ENCODE measurements around the gene CCDC170.

The CCDC170 gene

DNA sequence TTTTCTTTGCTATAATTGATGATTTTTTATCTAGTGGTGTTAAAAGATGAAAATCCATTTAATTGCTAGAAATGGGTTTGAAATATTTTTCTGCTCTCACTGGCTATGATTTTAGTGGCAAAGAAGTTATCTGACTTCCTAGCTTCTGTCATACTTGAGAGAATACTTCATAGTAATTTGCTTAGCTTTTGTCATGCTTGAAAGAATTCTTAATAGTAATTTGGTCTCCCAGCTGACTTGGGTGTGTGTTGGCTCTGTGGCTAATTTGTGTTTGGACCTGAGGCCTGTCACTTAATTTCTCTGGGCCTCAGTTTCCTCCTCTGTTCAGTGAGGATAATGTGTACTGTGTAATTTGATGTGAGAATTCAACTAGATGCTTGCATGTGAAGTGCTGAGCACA, 29.1 kb upstream of the CCDC170 start:
- Histone ChIP-seq H2AFZ (ENCODE audit: low read length, unreplicated experiment) (no peak overlapping the region), H3K27me3 (ENCODE audit: insufficient read depth, low read length) (no peaks in the 10 kb centered on the region), H3K27ac (ENCODE audit: low read depth, low read length) (no peak overlapping the region), H3K4me1 (ENCODE audit: control insufficient read depth, insufficient read depth, low read length, unreplicated experiment) (no peaks in the 10 kb centered on the region), H3K4me3 (ENCODE audit: low read depth, low read length) (no peak overlapping the region), H3K79me2 (ENCODE audit: control insufficient read depth, insufficient read depth, low read length, unreplicated experiment) (no peaks in the 10 kb centered on the region), H3K36me3 (ENCODE audit: insufficient read depth, low read length) (peaks cover 15% of the 10 kb centered on the region)

DNA sequence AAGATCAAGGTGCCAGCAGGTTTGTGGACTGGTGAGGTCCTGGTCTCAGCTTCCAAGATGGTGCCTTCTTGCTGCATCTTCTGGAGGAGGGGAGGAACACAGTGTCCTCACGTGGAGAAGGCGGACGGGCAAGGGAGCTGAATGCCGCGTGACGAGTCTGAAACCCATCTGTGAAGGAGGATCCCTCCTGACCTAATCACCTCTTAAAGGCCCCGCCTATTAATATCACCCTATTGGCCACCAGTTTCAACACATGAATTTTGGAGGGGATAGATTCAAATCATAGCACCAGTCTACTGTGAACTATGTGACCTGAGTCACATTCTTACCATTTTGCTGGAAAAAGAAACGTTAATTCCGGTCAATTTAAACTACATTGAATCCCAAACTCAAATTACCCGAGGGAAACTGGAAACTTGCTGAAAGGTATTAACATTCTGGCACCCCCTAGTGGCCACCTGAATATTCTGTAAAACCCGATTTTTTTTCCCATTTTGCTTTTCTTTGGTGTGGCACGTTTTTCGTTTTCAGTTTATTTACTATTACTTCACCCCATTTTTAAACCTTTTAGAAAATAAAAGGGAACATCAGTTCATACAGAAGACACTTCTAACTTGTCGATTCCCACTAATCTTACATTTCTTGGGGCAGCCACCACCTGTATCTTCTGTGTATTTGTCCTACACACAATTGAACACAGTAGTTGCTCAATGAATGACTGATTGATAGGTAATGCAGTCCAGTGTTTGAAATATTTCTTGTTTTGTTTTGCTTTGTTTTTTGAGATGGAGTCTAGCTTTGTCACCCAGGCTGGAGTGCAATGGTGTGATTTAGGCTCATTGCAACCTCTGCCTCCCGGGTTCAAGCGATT, 17.9 kb upstream of the CCDC170 start:
- Histone ChIP-seq H3K4me1 (ENCODE audit: control insufficient read depth, insufficient read depth, low read length, unreplicated experiment) (no peaks in the 10 kb centered on the region), H3K79me2 (ENCODE audit: control insufficient read depth, insufficient read depth, low read length, unreplicated experiment) (no peaks in the 10 kb centered on the region), H3K27ac (ENCODE audit: low read depth, low read length) (no peak overlapping the region), H3K4me3 (ENCODE audit: low read depth, low read length) (peak overlapping the region; percentile 34; the same call in 1 of the 2 replicates), H3K36me3 (ENCODE audit: insufficient read depth, low read length) (no peaks in the 10 kb centered on the region), H3K27me3 (ENCODE audit: insufficient read depth, low read length) (no peaks in the 10 kb centered on the region), H2AFZ (ENCODE audit: low read length, unreplicated experiment) (peak overlapping the region; percentile 92)

DNA sequence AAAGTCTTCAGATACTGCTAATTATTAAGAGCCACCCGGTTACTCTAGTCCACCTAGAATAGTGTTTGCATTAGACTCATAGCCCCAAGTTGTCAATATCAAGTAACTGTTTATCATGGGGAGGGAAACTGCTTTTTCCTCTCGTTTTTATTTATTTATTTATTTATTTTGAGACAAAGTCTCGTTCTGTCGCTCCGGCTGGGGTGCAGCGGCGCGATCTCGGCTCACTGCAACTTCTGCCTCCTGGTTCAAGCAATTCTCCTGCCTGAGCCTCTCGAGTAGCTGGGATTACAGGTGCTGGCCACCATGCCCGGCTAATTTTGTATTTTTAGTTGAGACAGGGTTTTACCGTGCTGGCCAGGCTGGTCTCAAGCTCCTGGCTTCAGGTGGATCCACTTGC, 16.1 kb upstream of the CCDC170 start:
- H3K4me3 ChIP-seq (ENCODE audit: low read depth, low read length): no peak overlapping the region
- H3K4me1 ChIP-seq (ENCODE audit: control insufficient read depth, insufficient read depth, low read length, unreplicated experiment): peaks cover 10% of the 10 kb centered on the region
- H3K79me2 ChIP-seq (ENCODE audit: control insufficient read depth, insufficient read depth, low read length, unreplicated experiment): no peaks in the 10 kb centered on the region
- no peak overlapping the region for H2AFZ ChIP-seq (ENCODE audit: low read length, unreplicated experiment)
- no peaks in the 10 kb centered on the region for H3K27me3 ChIP-seq (ENCODE audit: insufficient read depth, low read length)
- H3K27ac ChIP-seq (ENCODE audit: low read depth, low read length): no peak overlapping the region
- no peaks in the 10 kb centered on the region for H3K36me3 ChIP-seq (ENCODE audit: insufficient read depth, low read length)

DNA sequence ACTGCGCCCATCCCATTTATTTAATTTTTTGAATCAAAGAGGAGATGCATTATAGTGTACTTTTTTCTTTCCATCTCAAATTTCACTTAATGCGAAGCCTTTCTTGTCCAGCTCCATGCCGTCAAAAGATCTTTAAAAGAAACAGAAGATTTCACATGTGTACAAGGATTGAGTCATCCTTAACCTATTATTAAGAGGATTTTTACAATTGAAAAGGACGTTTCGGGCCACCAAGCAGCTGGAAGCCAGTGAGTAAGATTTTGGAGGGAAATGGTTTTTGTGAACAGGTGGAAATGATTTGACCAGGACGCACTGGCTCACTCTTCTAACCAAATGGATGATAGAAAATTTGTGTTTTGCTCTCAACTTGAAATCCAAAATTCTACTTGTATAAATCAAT, 15.1 kb upstream of the CCDC170 start:
- no peaks in the 10 kb centered on the region for H3K36me3 ChIP-seq (ENCODE audit: insufficient read depth, low read length)
- H3K27ac ChIP-seq (ENCODE audit: low read depth, low read length): no peak overlapping the region
- H3K27me3 ChIP-seq (ENCODE audit: insufficient read depth, low read length): no peaks in the 10 kb centered on the region
- no peaks in the 10 kb centered on the region for H3K79me2 ChIP-seq (ENCODE audit: control insufficient read depth, insufficient read depth, low read length, unreplicated experiment)
- H2AFZ ChIP-seq (ENCODE audit: low read length, unreplicated experiment): no peak overlapping the region
- H3K4me1 ChIP-seq (ENCODE audit: control insufficient read depth, insufficient read depth, low read length, unreplicated experiment): peaks cover 10% of the 10 kb centered on the region
- no peak overlapping the region for H3K4me3 ChIP-seq (ENCODE audit: low read depth, low read length)

DNA sequence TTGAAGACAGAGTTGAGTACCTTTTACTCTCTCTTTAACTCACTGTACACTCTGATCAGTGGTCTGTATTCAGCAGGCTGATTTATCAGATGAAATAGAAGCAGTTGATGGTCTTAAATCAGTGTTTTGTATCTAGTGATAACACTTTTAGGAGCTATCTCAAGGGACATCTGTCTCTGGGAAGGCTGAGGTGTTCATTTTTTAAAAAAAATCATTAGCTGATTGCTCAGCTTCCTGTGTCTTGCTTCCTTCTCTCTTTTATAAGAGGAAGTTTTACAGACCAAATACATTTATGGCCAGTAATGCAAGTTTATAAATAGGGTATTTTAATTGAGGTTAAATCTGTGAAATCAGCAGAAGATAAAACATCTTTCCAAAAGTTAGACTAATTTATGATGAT, 12.0 kb upstream of the CCDC170 start:
- no peaks in the 10 kb centered on the region for H3K79me2 ChIP-seq (ENCODE audit: control insufficient read depth, insufficient read depth, low read length, unreplicated experiment)
- peak overlapping the region; percentile 36 for H3K27ac ChIP-seq (ENCODE audit: low read depth, low read length)
- peak overlapping the region; percentile 83 for H2AFZ ChIP-seq (ENCODE audit: low read length, unreplicated experiment)
- no peaks in the 10 kb centered on the region for H3K27me3 ChIP-seq (ENCODE audit: insufficient read depth, low read length)
- no peaks in the 10 kb centered on the region for H3K36me3 ChIP-seq (ENCODE audit: insufficient read depth, low read length)
- H3K4me3 ChIP-seq (ENCODE audit: low read depth, low read length): no peak overlapping the region; the same call in 1 of the 2 replicates
- peaks cover 10% of the 10 kb centered on the region for H3K4me1 ChIP-seq (ENCODE audit: control insufficient read depth, insufficient read depth, low read length, unreplicated experiment)

DNA sequence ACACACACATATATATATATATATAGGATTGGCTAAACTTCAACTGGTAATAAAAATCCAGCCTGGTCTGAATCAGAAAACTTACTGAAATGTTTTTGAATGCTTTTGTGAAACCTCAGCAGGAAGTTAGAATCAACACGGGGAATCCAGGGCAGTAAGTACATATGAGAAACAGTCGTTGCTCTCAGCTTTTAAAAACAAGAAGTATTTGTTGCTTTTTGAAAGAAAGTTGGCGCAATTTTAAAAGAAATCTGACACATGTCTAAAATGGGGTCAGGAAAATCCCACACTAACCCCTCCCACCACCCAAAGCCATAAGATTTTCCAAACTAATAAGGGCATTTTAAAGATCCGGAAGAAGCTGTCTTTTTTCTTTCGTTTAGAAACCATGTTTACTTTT, 11.5 kb upstream of the CCDC170 start:
- H3K27me3 ChIP-seq (ENCODE audit: insufficient read depth, low read length): no peaks in the 10 kb centered on the region
- H3K27ac ChIP-seq (ENCODE audit: low read depth, low read length): peak overlapping the region; percentile 37
- no peaks in the 10 kb centered on the region for H3K36me3 ChIP-seq (ENCODE audit: insufficient read depth, low read length)
- peaks cover 10% of the 10 kb centered on the region for H3K4me1 ChIP-seq (ENCODE audit: control insufficient read depth, insufficient read depth, low read length, unreplicated experiment)
- no peaks in the 10 kb centered on the region for H3K79me2 ChIP-seq (ENCODE audit: control insufficient read depth, insufficient read depth, low read length, unreplicated experiment)
- peak overlapping the region; percentile 61 for H3K4me3 ChIP-seq (ENCODE audit: low read depth, low read length)
- H2AFZ ChIP-seq (ENCODE audit: low read length, unreplicated experiment): peak overlapping the region; percentile 94

DNA sequence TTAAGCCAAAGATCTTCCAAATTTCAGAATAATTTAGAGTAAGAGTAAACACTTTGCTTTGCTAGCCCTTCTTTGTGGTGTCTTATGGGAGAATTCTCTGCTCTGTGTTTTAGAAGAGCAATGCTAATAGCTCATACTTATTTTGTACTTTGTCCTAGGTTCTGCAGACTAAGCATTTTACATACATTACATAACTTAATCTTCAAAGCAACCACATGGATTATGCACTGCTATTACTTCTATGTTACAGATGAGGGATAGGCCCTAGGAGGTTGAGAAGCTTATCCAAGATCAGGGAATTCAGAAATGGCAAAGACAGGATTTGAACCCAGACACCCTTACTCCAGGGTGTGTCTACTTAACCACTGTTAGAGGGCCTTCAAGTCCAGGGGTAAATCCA, 9.8 kb upstream of the CCDC170 start:
- Histone ChIP-seq H3K27ac (ENCODE audit: low read depth, low read length) (no peak overlapping the region), H3K27me3 (ENCODE audit: insufficient read depth, low read length) (no peaks in the 10 kb centered on the region), H3K4me3 (ENCODE audit: low read depth, low read length) (no peak overlapping the region), H3K4me1 (ENCODE audit: control insufficient read depth, insufficient read depth, low read length, unreplicated experiment) (peaks cover 10% of the 10 kb centered on the region), H3K79me2 (ENCODE audit: control insufficient read depth, insufficient read depth, low read length, unreplicated experiment) (no peaks in the 10 kb centered on the region), H2AFZ (ENCODE audit: low read length, unreplicated experiment) (no peak overlapping the region), H3K36me3 (ENCODE audit: insufficient read depth, low read length) (no peaks in the 10 kb centered on the region)

DNA sequence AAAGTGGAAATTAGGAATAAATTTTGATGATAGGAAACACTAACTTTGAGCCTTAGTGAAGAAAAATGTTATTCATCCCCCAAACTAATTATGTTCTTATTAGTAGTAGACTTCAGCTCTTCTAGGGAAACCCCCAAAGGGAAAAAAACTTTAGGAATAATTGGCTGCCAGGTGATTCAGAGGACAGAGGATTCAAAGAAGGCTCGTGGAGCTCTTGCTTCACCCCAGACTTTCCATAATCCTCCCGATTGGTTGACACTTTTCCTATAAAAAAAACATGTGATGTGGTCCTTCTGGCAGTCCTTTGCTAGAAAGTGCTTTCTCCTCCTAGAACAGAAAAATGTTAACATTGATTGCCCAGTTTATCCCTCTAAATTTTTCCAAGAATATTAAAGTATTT, 5.6 kb upstream of the CCDC170 start:
- Histone ChIP-seq H3K27ac (ENCODE audit: low read depth, low read length) (no peak overlapping the region), H3K4me1 (ENCODE audit: control insufficient read depth, insufficient read depth, low read length, unreplicated experiment) (peaks cover 1% of the 10 kb centered on the region), H2AFZ (ENCODE audit: low read length, unreplicated experiment) (no peak overlapping the region), H3K4me3 (ENCODE audit: low read depth, low read length) (no peak overlapping the region), H3K27me3 (ENCODE audit: insufficient read depth, low read length) (no peaks in the 10 kb centered on the region), H3K36me3 (ENCODE audit: insufficient read depth, low read length) (no peaks in the 10 kb centered on the region), H3K79me2 (ENCODE audit: control insufficient read depth, insufficient read depth, low read length, unreplicated experiment) (no peaks in the 10 kb centered on the region)

DNA sequence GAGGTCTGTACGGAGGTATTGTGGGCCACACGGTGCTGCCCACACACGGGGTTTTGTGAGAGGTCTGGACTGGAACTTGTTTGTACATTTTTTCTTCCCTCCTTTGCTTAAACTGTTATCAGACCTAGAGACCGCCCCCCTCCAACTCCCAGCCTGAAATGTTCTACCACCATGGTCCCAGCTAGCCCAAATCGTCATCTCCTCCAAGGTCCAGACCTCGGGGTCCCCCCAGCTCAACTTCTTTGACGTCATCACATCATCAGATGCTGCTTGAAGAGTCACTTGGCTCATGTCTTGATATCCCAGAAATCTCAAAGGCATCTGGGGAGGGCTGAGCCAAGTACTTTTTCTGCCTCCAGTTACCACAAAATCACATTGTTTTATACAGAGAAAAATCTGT, 2.8 kb upstream of the CCDC170 start:
- H3K27me3 ChIP-seq (ENCODE audit: insufficient read depth, low read length): no peaks in the 10 kb centered on the region
- H3K27ac ChIP-seq (ENCODE audit: low read depth, low read length): no peak overlapping the region
- peaks cover 5% of the 10 kb centered on the region for H3K4me1 ChIP-seq (ENCODE audit: control insufficient read depth, insufficient read depth, low read length, unreplicated experiment)
- H3K79me2 ChIP-seq (ENCODE audit: control insufficient read depth, insufficient read depth, low read length, unreplicated experiment): no peaks in the 10 kb centered on the region
- no peaks in the 10 kb centered on the region for H3K36me3 ChIP-seq (ENCODE audit: insufficient read depth, low read length)
- H2AFZ ChIP-seq (ENCODE audit: low read length, unreplicated experiment): no peak overlapping the region
- no peak overlapping the region for H3K4me3 ChIP-seq (ENCODE audit: low read depth, low read length)

DNA sequence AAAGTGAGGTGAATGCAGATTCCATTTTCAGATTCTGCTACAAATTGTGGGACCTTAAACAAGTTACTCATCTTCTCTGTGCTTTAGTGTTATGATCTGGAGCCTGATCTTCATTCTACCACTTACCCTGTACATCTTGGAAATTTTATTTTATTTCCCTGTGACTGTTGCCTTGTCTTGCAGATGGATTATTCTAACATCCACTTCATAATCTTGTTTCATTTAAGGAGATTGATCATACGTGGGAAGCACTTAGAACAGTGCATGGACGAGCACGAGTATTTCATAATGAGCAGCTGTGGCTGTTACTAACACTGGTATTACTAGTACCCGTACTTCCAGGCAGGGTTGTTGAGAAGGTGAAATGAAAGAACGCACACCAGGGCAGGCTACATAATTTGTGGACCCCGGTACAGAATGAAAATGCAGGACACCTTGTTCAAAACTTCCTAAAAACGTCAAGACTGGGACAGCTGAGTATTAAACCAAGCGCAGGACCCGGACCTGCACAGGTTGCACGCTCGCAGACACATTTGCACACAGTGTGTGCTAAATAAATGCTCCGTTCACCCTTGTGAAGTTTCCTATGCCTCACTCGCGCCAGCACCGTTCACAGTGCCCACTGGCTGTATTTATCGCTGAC, 535 bp upstream of the CCDC170 start:
- peak overlapping the region; percentile 98 for H2AFZ ChIP-seq (ENCODE audit: low read length, unreplicated experiment)
- H3K4me3 ChIP-seq (ENCODE audit: low read depth, low read length): peak overlapping the region; percentile 89
- H3K27me3 ChIP-seq (ENCODE audit: insufficient read depth, low read length): no peaks in the 10 kb centered on the region
- H3K79me2 ChIP-seq (ENCODE audit: control insufficient read depth, insufficient read depth, low read length, unreplicated experiment): no peaks in the 10 kb centered on the region
- no peak overlapping the region for H3K27ac ChIP-seq (ENCODE audit: low read depth, low read length)
- no peaks in the 10 kb centered on the region for H3K36me3 ChIP-seq (ENCODE audit: insufficient read depth, low read length)
- H3K4me1 ChIP-seq (ENCODE audit: control insufficient read depth, insufficient read depth, low read length, unreplicated experiment): peaks cover 5% of the 10 kb centered on the region

Measured in ACC112 (cell line).